ENCODE measurements around the gene RPL22.
A peak's percentile ranks its signal among the peaks of the same experiment; 100 is the strongest.

The RPL22 gene

GRCh38 chr1:6151291-6151822 is 48.0 kb downstream of the RPL22 start:
- no peak for DNase-seq

GRCh38 chr1:6150006-6150938 is 49.1 kb downstream of the RPL22 start:
- DNase-seq, result no peak

GRCh38 chr1:6149597-6149996 is 49.8 kb downstream of the RPL22 start:
- no peak for DNase-seq

GRCh38 chr1:6148497-6149241 is 50.7 kb downstream of the RPL22 start:
- peak; percentile 15 for DNase-seq

GRCh38 chr1:6145864-6146410 is 53.5 kb downstream of the RPL22 start:
- DNase-seq, result no peak

GRCh38 chr1:6145396-6145750 is 54.0 kb downstream of the RPL22 start:
- no peak for DNase-seq

GRCh38 chr1:6144647-6145395 is 54.6 kb downstream of the RPL22 start:
- DNase-seq, result no peak

GRCh38 chr1:6144175-6144574 is 55.2 kb downstream of the RPL22 start:
- no peak for DNase-seq

- DNase-seq, result no peak
Observed at GRCh38 chr1:6143395-6143794, 56.0 kb downstream of the RPL22 start.

GRCh38 chr1:6142734-6143133 is 56.7 kb downstream of the RPL22 start:
- no peak for DNase-seq

GRCh38 chr1:6142036-6142621 is 57.3 kb downstream of the RPL22 start:
- no peak for DNase-seq

GRCh38 chr1:6141592-6141991 is 57.8 kb downstream of the RPL22 start:
- no peak for DNase-seq

- no peak for DNase-seq
Observed at GRCh38 chr1:6140413-6140812, 59.0 kb downstream of the RPL22 start.

GRCh38 chr1:6137758-6138157 is 61.6 kb downstream of the RPL22 start:
- DNase-seq, result no peak

- DNase-seq, result no peak
Observed at GRCh38 chr1:6136516-6137220, 62.7 kb downstream of the RPL22 start.
